ENCODE results near the gene LRP3. TPM values are rescaled to one million over a fixed set of nuclear protein-coding genes. Genes with fewer than 3 reads are reported as not detected.

The LRP3 gene
- total and polyA plus RNA-seq, 2 of the 13 experiments (the other 11 are each of a cell fraction or from before 2014, with no cell fraction given) = 17.6 to 51.6 TPM

GRCh38 chr19:33227242-33227650, 33.1 kb downstream of the LRP3 start (continued):
- TF ChIP-seq SPEN (CRISPR knock-in tag; IDR thresholded peaks at IDR 0.05; ENCODE audit: low read depth) = no peak
- TF ChIP-seq TOE1 (CRISPR knock-in tag; IDR thresholded peaks at IDR 0.05) = no peak
- TF ChIP-seq PRMT3 (CRISPR knock-in tag; IDR thresholded peaks at IDR 0.05; ENCODE audit: borderline replicate concordance, low read depth) = no peak
- no peak for TF ChIP-seq HOMEZ (CRISPR knock-in tag; IDR thresholded peaks at IDR 0.05; ENCODE audit: low read depth)
- TF ChIP-seq SP1 (IDR thresholded peaks at IDR 0.05) = no peak
- no peak for TF ChIP-seq SP1 (CRISPR knock-in tag; IDR thresholded peaks at IDR 0.05)
- no peak for TF ChIP-seq ZNF12 (CRISPR knock-in tag; IDR thresholded peaks at IDR 0.05)
- TF ChIP-seq HNRNPUL1 (IDR thresholded peaks at IDR 0.05; ENCODE audit: low read depth, low read length) = no peak
- no peak for TF ChIP-seq SCMH1 (CRISPR knock-in tag; IDR thresholded peaks at IDR 0.05; ENCODE audit: borderline replicate concordance)
- no peak for TF ChIP-seq PBX2 (CRISPR knock-in tag; IDR thresholded peaks at IDR 0.05)
- no peak for TF ChIP-seq ZIK1 (CRISPR knock-in tag; IDR thresholded peaks at IDR 0.05; ENCODE audit: borderline replicate concordance, low read depth)
- no peak for TF ChIP-seq MAFK (conservative IDR thresholded peaks at IDR 0.05 in 1 of 2, IDR thresholded peaks at IDR 0.05 in 1 of 2; ENCODE audit: low read length in 2 of 2)
- no peak for TF ChIP-seq SSRP1 (CRISPR knock-in tag; IDR thresholded peaks at IDR 0.05)
- TF ChIP-seq ZNF468 (CRISPR knock-in tag; IDR thresholded peaks at IDR 0.05) = no peak
- no peak for TF ChIP-seq ZNF34 (CRISPR knock-in tag; IDR thresholded peaks at IDR 0.05; ENCODE audit: borderline replicate concordance)
- TF ChIP-seq ZNF230 (CRISPR knock-in tag; IDR thresholded peaks at IDR 0.05) = no peak
- TF ChIP-seq, protein P1, sequence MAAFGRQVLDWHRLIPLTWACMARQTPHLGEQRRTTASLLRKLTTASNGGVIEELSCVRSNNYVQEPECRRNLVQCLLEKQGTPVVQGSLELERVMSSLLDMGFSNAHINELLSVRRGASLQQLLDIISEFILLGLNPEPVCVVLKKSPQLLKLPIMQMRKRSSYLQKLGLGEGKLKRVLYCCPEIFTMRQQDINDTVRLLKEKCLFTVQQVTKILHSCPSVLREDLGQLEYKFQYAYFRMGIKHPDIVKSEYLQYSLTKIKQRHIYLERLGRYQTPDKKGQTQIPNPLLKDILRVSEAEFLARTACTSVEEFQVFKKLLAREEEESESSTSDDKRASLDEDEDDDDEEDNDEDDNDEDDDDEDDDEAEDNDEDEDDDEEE (CRISPR knock-in tag; IDR thresholded peaks at IDR 0.05) = no peak
- TF ChIP-seq CHCHD3 (CRISPR knock-in tag; IDR thresholded peaks at IDR 0.05) = no peak
- peak; percentile 60 for TF ChIP-seq BCL6 (CRISPR knock-in tag; IDR thresholded peaks at IDR 0.05)
- TF ChIP-seq, protein P2, sequence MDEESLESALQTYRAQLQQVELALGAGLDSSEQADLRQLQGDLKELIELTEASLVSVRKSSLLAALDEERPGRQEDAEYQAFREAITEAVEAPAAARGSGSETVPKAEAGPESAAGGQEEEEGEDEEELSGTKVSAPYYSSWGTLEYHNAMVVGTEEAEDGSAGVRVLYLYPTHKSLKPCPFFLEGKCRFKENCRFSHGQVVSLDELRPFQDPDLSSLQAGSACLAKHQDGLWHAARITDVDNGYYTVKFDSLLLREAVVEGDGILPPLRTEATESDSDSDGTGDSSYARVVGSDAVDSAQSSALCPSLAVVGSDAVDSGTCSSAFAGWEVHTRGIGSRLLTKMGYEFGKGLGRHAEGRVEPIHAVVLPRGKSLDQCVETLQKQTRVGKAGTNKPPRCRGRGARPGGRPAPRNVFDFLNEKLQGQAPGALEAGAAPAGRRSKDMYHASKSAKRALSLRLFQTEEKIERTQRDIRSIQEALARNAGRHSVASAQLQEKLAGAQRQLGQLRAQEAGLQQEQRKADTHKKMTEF (CRISPR knock-in tag; IDR thresholded peaks at IDR 0.05) = no peak
- no peak for TF ChIP-seq CREB1 (IDR thresholded peaks at IDR 0.05)
- TF ChIP-seq CREB1 (CRISPR knock-in tag; IDR thresholded peaks at IDR 0.05) = 0 out of 2 replicates have a peak, but pooled peaks have one; percentile 14
- no peak for TF ChIP-seq ZNF792 (CRISPR knock-in tag; IDR thresholded peaks at IDR 0.05)
- no peak for TF ChIP-seq ZNF839 (CRISPR knock-in tag; IDR thresholded peaks at IDR 0.05; ENCODE audit: borderline replicate concordance)
- TF ChIP-seq FIP1L1 (IDR thresholded peaks at IDR 0.05; ENCODE audit: borderline replicate concordance, insufficient read depth, low read depth, low read length) = no peak
- TF ChIP-seq, protein P3, sequence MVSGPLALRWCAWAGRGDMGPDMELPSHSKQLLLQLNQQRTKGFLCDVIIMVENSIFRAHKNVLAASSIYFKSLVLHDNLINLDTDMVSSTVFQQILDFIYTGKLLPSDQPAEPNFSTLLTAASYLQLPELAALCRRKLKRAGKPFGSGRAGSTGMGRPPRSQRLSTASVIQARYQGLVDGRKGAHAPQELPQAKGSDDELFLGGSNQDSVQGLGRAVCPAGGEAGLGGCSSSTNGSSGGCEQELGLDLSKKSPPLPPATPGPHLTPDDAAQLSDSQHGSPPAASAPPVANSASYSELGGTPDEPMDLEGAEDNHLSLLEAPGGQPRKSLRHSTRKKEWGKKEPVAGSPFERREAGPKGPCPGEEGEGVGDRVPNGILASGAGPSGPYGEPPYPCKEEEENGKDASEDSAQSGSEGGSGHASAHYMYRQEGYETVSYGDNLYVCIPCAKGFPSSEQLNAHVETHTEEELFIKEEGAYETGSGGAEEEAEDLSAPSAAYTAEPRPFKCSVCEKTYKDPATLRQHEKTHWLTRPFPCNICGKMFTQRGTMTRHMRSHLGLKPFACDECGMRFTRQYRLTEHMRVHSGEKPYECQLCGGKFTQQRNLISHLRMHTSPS (CRISPR knock-in tag; IDR thresholded peaks at IDR 0.05; ENCODE audit: low read depth) = no peak
- no peak for TF ChIP-seq ZNF746 (CRISPR knock-in tag; IDR thresholded peaks at IDR 0.05)
